ENCODE results near the gene IRF2.

The IRF2 gene

GRCh38 chr4:184448141-184448540 is 26.2 kb downstream of the IRF2 start:
- no peak for TF ChIP-seq CTCF (conservative IDR thresholded peaks at IDR 0.05; ENCODE audit: control insufficient read depth, insufficient read depth, low read depth, low read length)
- DNase-seq (ENCODE audit: low read depth): no peak
- no peak overlapping the region for H3K4me3 ChIP-seq (ENCODE audit: control insufficient read depth, low read depth, low read length)

- no peak for DNase-seq (ENCODE audit: low read depth)
- TF ChIP-seq CTCF (conservative IDR thresholded peaks at IDR 0.05; ENCODE audit: control insufficient read depth, insufficient read depth, low read depth, low read length): no peak
- H3K4me3 ChIP-seq (ENCODE audit: control insufficient read depth, low read depth, low read length): no peak overlapping the region
Observed at GRCh38 chr4:184447664-184448063, 26.7 kb downstream of the IRF2 start.

- TF ChIP-seq CTCF (conservative IDR thresholded peaks at IDR 0.05; ENCODE audit: control insufficient read depth, insufficient read depth, low read depth, low read length): no peak
- no peak for DNase-seq (ENCODE audit: low read depth)
- H3K4me3 ChIP-seq (ENCODE audit: control insufficient read depth, low read depth, low read length): no peak overlapping the region
Observed at GRCh38 chr4:184446132-184446658, 28.2 kb downstream of the IRF2 start.

GRCh38 chr4:184444953-184445309 is 29.4 kb downstream of the IRF2 start:
- DNase-seq (ENCODE audit: low read depth): no peak
- no peak overlapping the region for H3K4me3 ChIP-seq (ENCODE audit: control insufficient read depth, low read depth, low read length)
- no peak for TF ChIP-seq CTCF (conservative IDR thresholded peaks at IDR 0.05; ENCODE audit: control insufficient read depth, insufficient read depth, low read depth, low read length)

GRCh38 chr4:184444215-184444952 is 30.0 kb downstream of the IRF2 start:
- H3K4me3 ChIP-seq (ENCODE audit: control insufficient read depth, low read depth, low read length): no peak overlapping the region
- no peak for TF ChIP-seq CTCF (conservative IDR thresholded peaks at IDR 0.05; ENCODE audit: control insufficient read depth, insufficient read depth, low read depth, low read length)
- DNase-seq (ENCODE audit: low read depth): no peak

GRCh38 chr4:184443318-184443717 is 31.0 kb downstream of the IRF2 start:
- no peak overlapping the region for H3K4me3 ChIP-seq (ENCODE audit: control insufficient read depth, low read depth, low read length)
- DNase-seq (ENCODE audit: low read depth): no peak
- no peak for TF ChIP-seq CTCF (conservative IDR thresholded peaks at IDR 0.05; ENCODE audit: control insufficient read depth, insufficient read depth, low read depth, low read length)
